IMR-90 (cell line): Measurements from ENCODE around the gene C5orf63. TPM values are rescaled to one million over a fixed set of nuclear protein-coding genes. Genes with fewer than 3 reads are reported as not detected.

Experiments
- ATAC-seq: fragments of 200-7000 bp; cut with Tn5 transposase; 2 replicates; pipeline ENCODE4 v1.9.1; 2020; ENCODE audit warnings: low read depth, mild to moderate bottlenecking, moderate library complexity
- BruUV-seq: library from RNA; stranded (reverse); fragments of 400-500 nt; replicated peaks from 2 replicates; lab custom pipeline; 2021; lab: Mats Ljungman, UMichigan
- CTCF ChIA-PET: fragments of 300-600 bp; formaldehyde crosslinking; extraction: SDS; loops from one replicate; lab custom pipeline; 2021; ENCODE audit warnings: antibody characterized with exemption; lab: Yijun Ruan, JAX
- POLR2A ChIA-PET: fragments of 300-600 bp; sonication (Branson Sonifier 250); formaldehyde crosslinking; loops from one replicate; lab custom pipeline; 2022; ENCODE audit warnings: antibody characterized with exemption; ENCODE audit not compliant: unreplicated experiment; lab: Charles Lee
- DNase-seq: peaks from one replicate; pipeline ENCODE4 v3.0.0; 2013
- H2AFZ ChIP-seq: replicated peaks from 2 replicates; pipeline ENCODE3; 2013; ENCODE audit warnings: low read length, mild to moderate bottlenecking; ENCODE audit not compliant: poor library complexity
- H2AK5ac ChIP-seq: 2 replicates; pipeline ENCODE4 v1.6.1; 2013; ENCODE audit warnings: low read depth, low read length, inconsistent platforms
- H2AK9ac ChIP-seq: replicated peaks from 2 replicates; pipeline ENCODE3; 2013; ENCODE audit warnings: mild to moderate bottlenecking, low read depth, low read length, moderate library complexity; ENCODE audit not compliant: poor library complexity
- H2BK120ac ChIP-seq: 2 replicates; pipeline ENCODE4 v1.6.1; 2013; ENCODE audit warnings: low read depth, low read length, inconsistent platforms
- H2BK15ac ChIP-seq: 3 replicates; pipeline ENCODE4 v1.6.1; 2013; ENCODE audit warnings: low read depth, low read length, inconsistent platforms
- H2BK20ac ChIP-seq: 2 replicates; pipeline ENCODE4 v1.6.1; 2013; ENCODE audit warnings: low read depth, mild to moderate bottlenecking, inconsistent platforms, low read length, moderate library complexity
- H2BK5ac ChIP-seq: 2 replicates; pipeline ENCODE4 v1.6.1; 2013; ENCODE audit warnings: mild to moderate bottlenecking, low read depth, low read length, inconsistent platforms; ENCODE audit not compliant: poor library complexity, severe bottlenecking
- H3K14ac ChIP-seq: replicated peaks from 2 replicates; pipeline ENCODE4 v1.6.1; 2013; ENCODE audit warnings: low read depth, low read length, inconsistent platforms
- H3K18ac ChIP-seq: 2 replicates; pipeline ENCODE4 v1.6.1; 2013; ENCODE audit warnings: low read depth, low read length, control low read depth
- H3K23ac ChIP-seq: 2 replicates; pipeline ENCODE4 v1.6.1; 2013; ENCODE audit warnings: low read depth, low read length, inconsistent platforms
- H3K27ac ChIP-seq: 2 replicates; pipeline ENCODE4 v1.5.1; 2013; ENCODE audit warnings: mild to moderate bottlenecking, control low read depth, low read length; ENCODE audit not compliant: insufficient read depth
- H3K27me3 ChIP-seq: 2 replicates; pipeline ENCODE4 v1.6.1; 2013; ENCODE audit warnings: low read length; ENCODE audit not compliant: control insufficient read depth, insufficient read depth
- H3K36me3 ChIP-seq: 2 replicates; pipeline ENCODE4 v1.6.1; 2013; ENCODE audit warnings: low read length, mixed read lengths; ENCODE audit not compliant: control insufficient read depth, insufficient read depth
- H3K4ac ChIP-seq: 2 replicates; pipeline ENCODE4 v1.6.1; 2013; ENCODE audit warnings: low read depth, low read length, inconsistent platforms
- H3K4me1 ChIP-seq: 2 replicates; pipeline ENCODE4 v1.6.1; 2013; ENCODE audit warnings: low read length, mixed read lengths; ENCODE audit not compliant: control insufficient read depth, insufficient read depth
- H3K4me2 ChIP-seq: 2 replicates; pipeline ENCODE4 v1.6.1; 2013; ENCODE audit warnings: low read depth, mild to moderate bottlenecking, control low read depth, low read length, moderate library complexity
- H3K4me3 ChIP-seq: 2 replicates; pipeline ENCODE4 v1.5.1; 2013; ENCODE audit warnings: low read depth, mild to moderate bottlenecking, control low read depth, low read length, moderate library complexity; ENCODE audit not compliant: insufficient read depth
- H3K56ac ChIP-seq: 2 replicates; pipeline ENCODE4 v1.6.1; 2013; ENCODE audit warnings: low read length, inconsistent platforms; ENCODE audit not compliant: insufficient read depth; ENCODE audit errors: extremely low read depth
- H3K79me1 ChIP-seq, 2 experiments: 2 replicates each; pipeline ENCODE4 v1.6.1; 2013; ENCODE audit warnings: low read length in 2 of 2, inconsistent platforms in 1 of 2, low read depth in 1 of 2
- H3K9ac ChIP-seq: 2 replicates; pipeline ENCODE4 v1.6.1; 2013; ENCODE audit warnings: low read depth, low read length, control low read depth
- H3K9me1 ChIP-seq: 2 replicates; pipeline ENCODE4 v1.6.1; 2013; ENCODE audit warnings: low read length, inconsistent platforms; ENCODE audit not compliant: insufficient read depth
- H3K9me3 ChIP-seq: 2 replicates; pipeline ENCODE4 v1.6.1; 2013; ENCODE audit warnings: low read length; ENCODE audit not compliant: control insufficient read depth, insufficient read depth
- H4K20me1 ChIP-seq: 2 replicates; pipeline ENCODE4 v1.6.1; 2013; ENCODE audit warnings: low read length, inconsistent platforms; ENCODE audit not compliant: insufficient read depth
- H4K5ac ChIP-seq: 2 replicates; pipeline ENCODE4 v1.6.1; 2013; ENCODE audit warnings: mild to moderate bottlenecking, low read depth, low read length, control low read depth
- H4K8ac ChIP-seq, 2 experiments: 2 replicates each; pipeline ENCODE4 v1.6.1; 2013; ENCODE audit warnings: low read depth in 2 of 2, low read length in 2 of 2, control low read depth in 1 of 2, inconsistent platforms in 1 of 2
- H4K91ac ChIP-seq: 2 replicates; pipeline ENCODE4 v1.6.1; 2013; ENCODE audit warnings: low read depth, low read length, inconsistent platforms; ENCODE audit not compliant: insufficient read depth
- BHLHE40 ChIP-seq: fragments of 150-350 bp; IDR thresholded peaks from 2 replicates; pipeline ENCODE4 v1.6.1; 2016; ENCODE audit warnings: mild to moderate bottlenecking, low read depth, low read length
- FOS ChIP-seq: fragments of 150-350 bp; IDR thresholded peaks from 2 replicates; pipeline ENCODE4 v1.6.1; 2016; ENCODE audit warnings: low read depth, low read length
- MAZ ChIP-seq: IDR thresholded peaks from 2 replicates; pipeline ENCODE4 v1.6.1; 2012; ENCODE audit warnings: low read depth, mild to moderate bottlenecking, low read length, improper control_type of control experiment, moderate library complexity, borderline replicate concordance
- POLR2A ChIP-seq: IDR thresholded peaks from 2 replicates; pipeline ENCODE4 v1.6.1; 2012; ENCODE audit warnings: mild to moderate bottlenecking, low read depth, low read length
- RCOR1 ChIP-seq: IDR thresholded peaks from 2 replicates; pipeline ENCODE4 v1.6.1; 2012; ENCODE audit warnings: mild to moderate bottlenecking, low read length, improper control_type of control experiment; ENCODE audit not compliant: insufficient replicate concordance
- WGBS, 2 experiments: methylation state at CpG; one replicate each; pipeline versions ENCODE4 v1.1.5 to v1.1.7; 2013; ENCODE audit warnings: missing lambda C conversion rate in 2 of 2; ENCODE audit not compliant: insufficient read length in 1 of 2; ENCODE audit errors: extremely low coverage in 2 of 2; 5-methylcytosine and 5-hydroxymethylcytosine counted together
- dilution Hi-C: fragments of 300-500 bp; cut with HindIII; formaldehyde crosslinking; loops from one replicate; pipeline ENCODE4 v1.14.3; 2018; ENCODE audit warnings: low sequenced_read_pairs; ENCODE audit not compliant: unreplicated experiment
- in situ Hi-C: fragments of 300-500 bp; cut with MboI; formaldehyde crosslinking; loops from 3 replicates; pipeline ENCODE4 v1.14.3; 2019; ENCODE audit warnings: low sequenced_read_pairs, inconsistent platforms, mixed read lengths
- intact Hi-C: fragments of 100-400 bp; cut with micrococcal nuclease; formaldehyde crosslinking; loops from 2 replicates; pipeline ENCODE4 v1.10.0; 2022
- polyA plus RNA-seq, 3 experiments: library from polyadenylated mRNA; depleted of rRNA; stranded (reverse); fragments of >200 nt; gene quantifications; 2 replicates each; pipeline ENCODE4 v1.2.3, GENCODE V29; 2012; ENCODE audit warnings: low replicate concordance in 1 of 3
- total RNA-seq: library from RNA; depleted of rRNA; stranded (reverse); fragments of >200 nt; gene quantifications from 2 replicates; pipeline ENCODE4 v1.2.3, GENCODE V29; 2012
- TF ChIP-seq, protein P1 (sequence below): fragments of 150-350 bp; IDR thresholded peaks from 2 replicates; pipeline ENCODE4 v1.6.1; 2016; ENCODE audit warnings: low read depth, mild to moderate bottlenecking, low read length, moderate library complexity, borderline replicate concordance

Gene C5orf63
- total and polyA plus RNA-seq, 2 of the 4 experiments (the other 2 are of a cell fraction): 0.72 to 1.1 TPM

DNA sequence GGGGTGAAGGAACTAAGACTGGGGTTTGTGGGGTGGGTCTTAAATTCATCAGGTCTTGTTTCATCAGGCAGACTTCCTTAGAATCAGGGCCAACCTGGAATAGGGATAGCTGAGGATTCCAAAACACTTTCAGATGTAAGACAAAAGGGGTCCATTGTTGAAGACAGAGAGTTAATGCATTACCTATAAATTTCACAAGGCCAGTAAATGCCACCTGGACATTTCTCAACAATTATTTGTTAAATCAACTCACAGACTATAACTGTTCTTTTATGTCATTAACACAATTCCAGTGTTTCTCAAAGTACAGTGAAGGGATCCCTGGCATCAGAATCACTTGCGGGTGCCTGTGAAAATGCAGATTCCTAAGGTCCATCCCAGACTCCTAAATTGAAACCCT is 45.8 kb downstream of the C5orf63 start:
- no CpG with 5 or more reads among the region's 1 CpG for WGBS, 2 experiments
- POLR2A ChIA-PET: no interaction called here
- no peak overlapping the region for H3K18ac ChIP-seq
- no peak overlapping the region for H3K4me3 ChIP-seq
- no peak overlapping the region for H4K5ac ChIP-seq
- H4K20me1 ChIP-seq: no peaks in the 10 kb centered on the region
- no peak overlapping the region for H3K56ac ChIP-seq
- H3K9ac ChIP-seq: no peak overlapping the region
- no peak overlapping the region for H2BK20ac ChIP-seq
- no peak overlapping the region for H2BK5ac ChIP-seq
- dilution Hi-C loops: no loop called here
- CTCF ChIA-PET: interaction anchor here (2.1 kb wide), 1 partner anchor 190 kb away, joined by 6 read pairs; no protein-coding TSS in a partner anchor
- peaks cover 5% of the 10 kb centered on the region for H3K4me1 ChIP-seq
- ATAC-seq (no peak), DNase-seq (no peak)
- no peak overlapping the region for H2AFZ ChIP-seq
- in situ Hi-C loops: no loop called here
- no peak overlapping the region for H2AK5ac ChIP-seq
- H2AK9ac ChIP-seq: peak overlapping the region; percentile 19
- H2BK15ac ChIP-seq: no peak overlapping the region
- H3K9me3 ChIP-seq: no peaks in the 10 kb centered on the region
- no peak overlapping the region for H3K14ac ChIP-seq
- no peak overlapping the region for H3K27ac ChIP-seq
- no peaks in the 10 kb centered on the region for H3K27me3 ChIP-seq
- peaks cover 8% of the 10 kb centered on the region; the same call in 1 of the 2 replicates for H3K9me1 ChIP-seq
- peak overlapping the region; percentile 52; the same call in 1 of the 2 replicates for H3K23ac ChIP-seq
- no peak overlapping the region for H2BK120ac ChIP-seq
- H4K8ac ChIP-seq: no peak overlapping the region
- intact Hi-C loops: loop anchor here (2.0 kb wide), 1 partner anchor 15 kb away; no protein-coding TSS in a partner anchor
- TF ChIP-seq MAZ (no peak), FOS (no peak), RCOR1 (no peak), BHLHE40 (no peak), POLR2A (no peak)
- TF ChIP-seq, protein P1, sequence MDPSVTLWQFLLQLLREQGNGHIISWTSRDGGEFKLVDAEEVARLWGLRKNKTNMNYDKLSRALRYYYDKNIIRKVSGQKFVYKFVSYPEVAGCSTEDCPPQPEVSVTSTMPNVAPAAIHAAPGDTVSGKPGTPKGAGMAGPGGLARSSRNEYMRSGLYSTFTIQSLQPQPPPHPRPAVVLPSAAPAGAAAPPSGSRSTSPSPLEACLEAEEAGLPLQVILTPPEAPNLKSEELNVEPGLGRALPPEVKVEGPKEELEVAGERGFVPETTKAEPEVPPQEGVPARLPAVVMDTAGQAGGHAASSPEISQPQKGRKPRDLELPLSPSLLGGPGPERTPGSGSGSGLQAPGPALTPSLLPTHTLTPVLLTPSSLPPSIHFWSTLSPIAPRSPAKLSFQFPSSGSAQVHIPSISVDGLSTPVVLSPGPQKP: no peak
- H4K91ac ChIP-seq: no peak overlapping the region
- H3K36me3 ChIP-seq: no peaks in the 10 kb centered on the region
- H3K4ac ChIP-seq: no peak overlapping the region
- BruUV-seq: no TSS peak
- no peak overlapping the region for H3K4me2 ChIP-seq
- peaks cover 23 to 27% of the 10 kb centered on the region in 2 experiments; a peak in 3 of 4 replicates for H3K79me1 ChIP-seq
